Activated CD8-positive, alpha-beta memory T cell treated with anti-CD3 and anti-CD28 coated beads, Interleukin-2, amount 10 ng/mL, durations not matched to agents 7 days and 5 days (primary cell): ENCODE results near the gene PAQR3. TPM values are rescaled to one million over a fixed set of nuclear protein-coding genes. Genes with fewer than 3 reads are reported as not detected.

Source experiments
- ATAC-seq: fragments of 150-1000 bp; cut with Tn5 transposase; one replicate; pipeline ENCODE4 v1.10.0; 2021; ENCODE audit warnings: moderate library complexity
- CTCF ChIA-PET: fragments of 350-600 bp; sonication (Branson Sonifier 250); formaldehyde crosslinking; loops from one replicate; lab custom pipeline; 2021; ENCODE audit warnings: antibody characterized with exemption; lab: Charles Lee
- DNase-seq: peaks from one replicate; pipeline ENCODE4 v3.0.0-alpha.2; 2020
- H3K27ac Mint-ChIP-seq: one replicate; pipeline ENCODE4 v1.8.0; 2021; ENCODE audit warnings: mild to moderate bottlenecking, mixed read lengths
- H3K27me3 Mint-ChIP-seq: one replicate; pipeline ENCODE4 v1.8.0; 2021; ENCODE audit warnings: mixed read lengths
- H3K36me3 Mint-ChIP-seq: one replicate; pipeline ENCODE4 v1.8.0; 2021; ENCODE audit warnings: mild to moderate bottlenecking, mixed read lengths
- H3K4me1 Mint-ChIP-seq: one replicate; pipeline ENCODE4 v1.8.0; 2021; ENCODE audit warnings: mixed read lengths
- H3K4me3 Mint-ChIP-seq: one replicate; pipeline ENCODE4 v1.8.0; 2021; ENCODE audit warnings: mild to moderate bottlenecking, moderate library complexity, mixed read lengths
- H3K9me3 Mint-ChIP-seq: one replicate; pipeline ENCODE4 v1.8.0; 2022; ENCODE audit warnings: low read depth, mixed read lengths
- total RNA-seq, 2 experiments: library from RNA; stranded (reverse); gene quantifications; one replicate each; pipeline ENCODE4 v1.2.3, GENCODE V29; 2021

Gene PAQR3, protein sequence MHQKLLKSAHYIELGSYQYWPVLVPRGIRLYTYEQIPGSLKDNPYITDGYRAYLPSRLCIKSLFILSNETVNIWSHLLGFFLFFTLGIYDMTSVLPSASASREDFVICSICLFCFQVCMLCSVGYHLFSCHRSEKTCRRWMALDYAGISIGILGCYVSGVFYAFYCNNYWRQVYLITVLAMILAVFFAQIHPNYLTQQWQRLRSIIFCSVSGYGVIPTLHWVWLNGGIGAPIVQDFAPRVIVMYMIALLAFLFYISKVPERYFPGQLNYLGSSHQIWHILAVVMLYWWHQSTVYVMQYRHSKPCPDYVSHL
- total RNA-seq: 10 to 100 TPM; 13.3 to 15.7 TPM

DNA sequence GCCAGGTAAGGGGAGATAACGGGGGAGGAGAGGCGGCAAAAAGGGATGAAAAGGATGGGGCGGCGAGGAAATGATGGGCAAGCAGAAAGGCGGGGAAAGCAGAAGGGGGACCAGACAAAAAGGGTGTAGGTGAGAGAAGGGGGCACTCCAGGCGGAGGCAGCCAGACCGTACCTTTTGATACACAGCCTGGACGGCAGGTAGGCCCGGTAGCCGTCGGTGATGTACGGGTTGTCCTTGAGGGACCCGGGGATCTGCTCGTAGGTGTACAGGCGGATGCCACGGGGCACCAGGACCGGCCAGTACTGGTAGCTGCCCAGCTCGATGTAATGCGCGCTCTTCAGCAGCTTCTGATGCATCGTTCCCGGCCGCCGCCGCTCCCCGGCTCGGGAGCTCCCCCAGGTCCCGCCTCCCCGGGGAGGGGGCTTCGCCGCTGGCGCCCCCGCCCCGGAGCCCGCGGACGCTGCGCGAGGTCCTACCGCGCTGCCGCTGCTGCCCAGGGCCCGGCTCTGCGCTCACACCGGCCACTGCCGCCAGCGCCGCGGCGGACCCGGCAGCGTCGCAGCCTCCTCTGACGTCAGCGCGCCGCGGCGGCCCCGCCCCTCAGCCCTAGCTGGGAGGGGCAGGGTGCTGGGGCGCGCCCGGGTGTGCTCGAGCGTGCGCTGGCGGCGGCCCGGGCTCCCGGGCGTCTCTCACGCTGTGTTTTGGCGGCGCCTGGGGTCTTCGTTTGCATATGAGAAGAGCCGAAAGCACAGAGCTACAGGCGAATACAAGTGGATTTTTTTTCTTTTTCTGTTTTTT, at the start of gene PAQR3:
Gene PAQR3 (minus strand): TSS at position 571 of the 799 bp plus-strand sequence. CDS start 214 bp downstream, at position 357.
- Mint-ChIP-seq H3K27me3 (peaks cover 18% of the 10 kb centered on the region), H3K36me3 (peaks cover 6% of the 10 kb centered on the region), H3K27ac (peak within 1 kb of the TSS; percentile 88), H3K4me3 (peak within 1 kb of the TSS; percentile 99), H3K4me1 (peaks cover 34% of the 10 kb centered on the region), H3K9me3 (no peaks in the 10 kb centered on the region)
- DNase-seq: peak; percentile 86
- peak; percentile 98 for ATAC-seq
- CTCF ChIA-PET: interaction anchor here (1.0 to 2.9 kb wide), 3 partner anchors 14 to 1263 kb away, joined by 4 to 10 read pairs (median 4); no protein-coding TSS in a partner anchor

- Mint-ChIP-seq H3K27me3 (peaks cover 11% of the 10 kb centered on the region), H3K27ac (no peak overlapping the region), H3K4me1 (no peaks in the 10 kb centered on the region), H3K9me3 (no peaks in the 10 kb centered on the region), H3K36me3 (no peaks in the 10 kb centered on the region), H3K4me3 (no peak overlapping the region)
- DNase-seq (no peak), ATAC-seq (no peak)
- CTCF ChIA-PET: no interaction called here
These were observed 48.4 kb upstream of the PAQR3 start for GRCh38 chr4:78987683-78988082.

DNA sequence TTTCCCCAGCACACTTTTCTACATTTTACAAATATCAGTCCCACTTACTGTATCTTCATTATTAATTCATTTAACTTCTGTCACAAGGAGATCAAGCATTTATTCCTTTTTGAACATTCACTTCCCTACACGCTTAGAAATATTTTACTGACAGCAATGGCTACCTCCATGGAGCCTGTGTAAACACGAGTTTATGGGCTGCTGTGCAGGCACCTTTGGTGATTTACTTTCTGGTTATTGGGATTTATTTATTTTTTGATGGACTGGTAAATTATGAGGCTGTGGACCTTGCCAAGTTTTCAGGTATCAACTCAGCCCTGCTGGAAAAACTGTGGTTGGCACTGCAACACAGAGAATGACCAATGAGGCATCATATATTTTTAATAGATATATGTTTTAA, 45.4 kb upstream of the PAQR3 start:
- CTCF ChIA-PET: no interaction called here
- no peak overlapping the region for H3K4me3 Mint-ChIP-seq
- ATAC-seq (no peak), DNase-seq (no peak)
- H3K4me1 Mint-ChIP-seq: no peaks in the 10 kb centered on the region
- H3K27ac Mint-ChIP-seq: no peak overlapping the region
- peaks cover 11% of the 10 kb centered on the region for H3K27me3 Mint-ChIP-seq
- no peaks in the 10 kb centered on the region for H3K36me3 Mint-ChIP-seq
- H3K9me3 Mint-ChIP-seq: no peaks in the 10 kb centered on the region

DNA sequence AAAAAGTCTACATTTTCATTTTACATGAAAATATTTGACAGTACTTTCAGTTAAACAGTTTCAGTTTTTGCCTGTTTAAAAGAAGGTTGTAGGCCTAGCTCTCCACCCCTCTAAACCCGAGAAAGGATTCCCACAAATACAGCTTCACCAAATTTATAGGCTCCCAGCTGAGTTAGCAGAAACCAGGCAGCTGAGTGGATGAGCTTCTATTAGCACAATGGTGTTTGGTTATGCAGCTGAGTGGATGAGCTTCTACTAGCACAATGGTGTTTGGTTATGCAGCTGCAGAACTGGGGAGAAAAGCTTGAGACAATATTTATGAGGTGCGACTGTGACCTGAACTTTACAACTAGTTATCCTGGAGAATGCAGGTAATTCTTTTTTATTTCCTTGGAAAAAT, 36.6 kb upstream of the PAQR3 start:
- Mint-ChIP-seq H3K4me3 (no peak overlapping the region), H3K9me3 (no peaks in the 10 kb centered on the region), H3K27me3 (peaks cover 2% of the 10 kb centered on the region), H3K36me3 (no peaks in the 10 kb centered on the region), H3K4me1 (no peaks in the 10 kb centered on the region), H3K27ac (no peak overlapping the region)
- ATAC-seq (no peak), DNase-seq (no peak)
- CTCF ChIA-PET: no interaction called here

- DNase-seq (no peak), ATAC-seq (no peak)
- H3K9me3 Mint-ChIP-seq: no peaks in the 10 kb centered on the region
- H3K4me3 Mint-ChIP-seq: no peak overlapping the region
- H3K27me3 Mint-ChIP-seq: no peaks in the 10 kb centered on the region
- no peak overlapping the region for H3K27ac Mint-ChIP-seq
- no peaks in the 10 kb centered on the region for H3K4me1 Mint-ChIP-seq
- H3K36me3 Mint-ChIP-seq: no peaks in the 10 kb centered on the region
- CTCF ChIA-PET: no interaction called here
These were observed 32.5 kb upstream of the PAQR3 start for GRCh38 chr4:78971776-78972175.

DNA sequence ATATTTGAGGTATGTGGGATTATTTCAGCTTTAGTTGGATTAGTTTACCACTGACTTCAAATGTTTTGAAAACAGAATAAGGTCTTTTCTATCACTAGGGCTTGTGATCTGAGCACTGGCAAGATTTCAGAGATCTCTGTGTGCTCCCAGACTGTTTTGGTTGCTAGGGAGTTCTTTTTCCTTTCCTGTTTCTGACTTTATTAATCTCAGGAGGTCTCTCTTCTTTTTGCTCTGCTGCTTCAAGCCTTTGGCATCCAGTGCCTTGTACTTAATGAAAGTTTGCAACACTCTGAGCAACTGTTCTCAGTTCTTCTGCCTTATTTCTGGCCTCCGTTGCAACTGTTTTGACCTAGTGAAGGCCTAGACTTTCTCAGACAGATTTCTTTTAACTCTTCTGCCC, 32.1 kb upstream of the PAQR3 start:
- CTCF ChIA-PET: no interaction called here
- Mint-ChIP-seq H3K9me3 (no peaks in the 10 kb centered on the region), H3K4me3 (no peak overlapping the region), H3K36me3 (no peaks in the 10 kb centered on the region), H3K27me3 (no peaks in the 10 kb centered on the region), H3K27ac (no peak overlapping the region), H3K4me1 (no peaks in the 10 kb centered on the region)
- ATAC-seq: no peak
- DNase-seq: no peak

- ATAC-seq: no peak
- peaks cover 3% of the 10 kb centered on the region for H3K27me3 Mint-ChIP-seq
- no peak for DNase-seq
- H3K36me3 Mint-ChIP-seq: no peaks in the 10 kb centered on the region
- CTCF ChIA-PET: no interaction called here
- no peaks in the 10 kb centered on the region for H3K4me1 Mint-ChIP-seq
- no peaks in the 10 kb centered on the region for H3K9me3 Mint-ChIP-seq
- no peak overlapping the region for H3K4me3 Mint-ChIP-seq
- no peak overlapping the region for H3K27ac Mint-ChIP-seq
These were observed 23.4 kb upstream of the PAQR3 start for GRCh38 chr4:78962597-78963115.

DNA sequence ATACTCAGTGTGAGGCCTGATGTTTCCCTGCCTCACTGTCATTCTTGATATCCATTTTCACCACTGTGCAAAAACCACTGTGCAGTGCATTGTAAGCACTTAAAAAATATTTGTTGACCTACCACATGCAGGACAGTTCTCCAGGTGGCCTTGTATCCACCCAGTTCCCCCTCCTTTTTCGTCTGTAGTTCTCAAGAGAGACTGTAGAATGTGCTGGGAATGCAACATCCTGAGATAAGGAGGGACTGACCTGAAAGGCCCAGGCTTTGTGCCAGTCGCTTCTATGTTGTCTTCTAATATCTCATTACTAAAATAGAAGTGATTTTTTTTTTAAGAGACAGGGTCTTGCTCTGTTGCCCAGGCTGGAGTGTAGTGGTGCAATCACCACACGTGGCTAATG, 21.7 kb upstream of the PAQR3 start:
- Mint-ChIP-seq H3K27ac (no peak overlapping the region), H3K9me3 (no peaks in the 10 kb centered on the region), H3K36me3 (no peaks in the 10 kb centered on the region), H3K27me3 (peaks cover 5% of the 10 kb centered on the region), H3K4me3 (no peak overlapping the region), H3K4me1 (no peaks in the 10 kb centered on the region)
- no peak for DNase-seq
- CTCF ChIA-PET: no interaction called here
- ATAC-seq: no peak

DNA sequence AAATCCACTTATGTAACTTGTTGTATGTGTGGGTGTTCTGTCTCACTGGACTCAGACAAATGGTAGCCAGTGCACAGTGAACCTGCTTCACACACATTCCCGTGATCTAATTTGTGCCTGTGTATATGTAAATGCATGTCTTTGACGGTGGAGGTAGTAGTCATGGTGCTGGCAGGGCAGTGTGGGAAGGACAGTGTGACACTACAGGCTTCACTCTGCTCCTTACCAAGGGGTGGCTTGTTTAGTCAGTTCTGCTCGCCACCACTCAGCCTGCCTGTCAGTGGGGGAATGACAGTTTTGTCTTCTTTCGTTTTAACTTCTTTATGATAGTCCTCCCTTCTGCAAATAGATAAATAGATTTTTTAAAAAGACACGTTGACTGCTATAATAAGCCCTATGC, 17.7 kb upstream of the PAQR3 start:
- Mint-ChIP-seq H3K36me3 (no peaks in the 10 kb centered on the region), H3K27me3 (peaks cover 10% of the 10 kb centered on the region), H3K4me3 (no peak overlapping the region), H3K27ac (no peak overlapping the region), H3K4me1 (no peaks in the 10 kb centered on the region), H3K9me3 (no peaks in the 10 kb centered on the region)
- no peak for DNase-seq
- no peak for ATAC-seq
- CTCF ChIA-PET: no interaction called here

- H3K4me3 Mint-ChIP-seq: no peak overlapping the region
- peaks cover 7% of the 10 kb centered on the region for H3K27me3 Mint-ChIP-seq
- CTCF ChIA-PET: interaction anchor here (0.9 to 2.2 kb wide), 3 partner anchors 10 to 88 kb away, joined by 3 to 10 read pairs (median 5); partner anchors contain the start of gene PAQR3
- ATAC-seq (peak; percentile 36), DNase-seq (no peak)
- no peaks in the 10 kb centered on the region for H3K4me1 Mint-ChIP-seq
- no peak overlapping the region for H3K27ac Mint-ChIP-seq
- H3K9me3 Mint-ChIP-seq: no peaks in the 10 kb centered on the region
- no peaks in the 10 kb centered on the region for H3K36me3 Mint-ChIP-seq
These were observed 14.8 kb upstream of the PAQR3 start for GRCh38 chr4:78953769-78954666.

DNA sequence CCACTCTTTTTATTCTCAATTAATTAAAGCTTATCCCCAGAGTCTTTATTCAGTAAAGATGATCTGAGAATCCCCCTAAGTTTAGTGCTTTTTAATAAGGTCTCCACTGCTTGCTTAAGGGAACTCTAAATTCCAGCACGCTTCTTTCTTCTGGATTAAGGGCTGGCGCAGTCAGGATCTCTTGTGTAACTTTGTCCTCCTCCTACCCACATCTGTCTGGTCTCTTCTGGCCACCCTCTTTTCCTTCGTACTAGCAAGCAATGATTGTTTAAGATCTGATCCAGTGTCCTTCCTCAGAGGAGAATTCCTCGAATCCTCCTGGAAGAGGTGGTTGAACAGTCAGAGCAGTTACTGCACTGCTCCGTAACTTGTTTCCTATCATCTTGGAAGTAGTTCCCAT, 14.0 kb upstream of the PAQR3 start:
- ATAC-seq (no peak), DNase-seq (no peak)
- Mint-ChIP-seq H3K4me1 (no peaks in the 10 kb centered on the region), H3K4me3 (no peak overlapping the region), H3K27ac (no peak overlapping the region), H3K27me3 (peaks cover 8% of the 10 kb centered on the region), H3K9me3 (no peaks in the 10 kb centered on the region), H3K36me3 (no peaks in the 10 kb centered on the region)
- CTCF ChIA-PET: interaction anchor here (0.9 to 2.2 kb wide), 6 partner anchors 11 to 1263 kb away, joined by 3 to 10 read pairs (median 4); partner anchors contain the start of gene PAQR3

DNA sequence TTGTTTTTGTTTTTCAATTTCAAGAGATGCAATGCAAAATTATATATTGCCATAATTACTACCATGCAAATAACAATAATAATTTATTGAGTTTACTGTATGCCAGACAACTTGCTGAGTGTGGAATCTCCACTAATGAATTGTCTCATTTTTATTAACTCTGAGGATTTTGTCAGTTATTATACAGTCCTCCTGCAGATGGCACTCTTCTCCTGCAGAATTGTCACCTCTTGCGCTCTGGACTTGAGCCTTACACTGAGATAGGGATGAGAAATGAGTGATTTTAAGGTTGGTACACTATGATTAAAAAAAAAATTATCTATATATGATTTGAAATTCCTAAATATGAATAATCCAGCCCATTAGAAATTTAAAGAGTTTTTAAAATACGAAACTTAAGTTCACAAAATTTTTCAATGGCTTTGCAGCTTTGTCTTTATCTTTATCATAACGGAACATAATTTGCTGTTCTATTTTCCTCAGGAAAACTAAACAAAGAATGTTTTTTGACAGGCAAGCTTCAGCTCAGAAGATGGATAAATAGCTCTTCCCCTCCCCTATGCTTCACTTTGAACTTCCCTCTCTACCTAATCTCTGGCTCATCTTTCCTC, 12.7 kb upstream of the PAQR3 start:
- ATAC-seq: peak; percentile 45
- Mint-ChIP-seq H3K27ac (no peak overlapping the region), H3K27me3 (peaks cover 21% of the 10 kb centered on the region), H3K4me3 (no peak overlapping the region), H3K9me3 (no peaks in the 10 kb centered on the region), H3K4me1 (peaks cover 2% of the 10 kb centered on the region), H3K36me3 (no peaks in the 10 kb centered on the region)
- DNase-seq: no peak
- CTCF ChIA-PET: interaction anchor here (0.6 to 2.2 kb wide), 9 partner anchors 10 to 1414 kb away, joined by 3 to 10 read pairs (median 3); partner anchors contain the start of gene PAQR3
